Neural crest cell (in vitro differentiated cells): ENCODE measurements around the gene LCE4A. TPM values are rescaled to one million over a fixed set of nuclear protein-coding genes. Genes with fewer than 3 reads are reported as not detected.

Experiments used
- DNase-seq: peaks from one replicate; pipeline ENCODE4 v3.0.0; 2021; ENCODE audit warnings: low read depth, mixed read lengths, low spot score
- H3K27ac Mint-ChIP-seq: one replicate; pipeline ENCODE4 v1.8.0; 2021; ENCODE audit warnings: mild to moderate bottlenecking, mixed read lengths; ENCODE audit not compliant: unreplicated experiment
- H3K27me3 Mint-ChIP-seq: 2 replicates; pipeline ENCODE4 v1.8.0; 2021; ENCODE audit warnings: low read depth, mild to moderate bottlenecking, mixed read lengths
- H3K36me3 Mint-ChIP-seq: 2 replicates; pipeline ENCODE4 v1.8.0; 2021; ENCODE audit warnings: low read depth, mild to moderate bottlenecking, mixed read lengths
- H3K4me1 Mint-ChIP-seq: 2 replicates; pipeline ENCODE4 v1.8.0; 2021; ENCODE audit warnings: mixed read lengths
- H3K4me3 Mint-ChIP-seq: one replicate; pipeline ENCODE4 v1.8.0; 2021; ENCODE audit warnings: mild to moderate bottlenecking, mixed read lengths
- H3K9me3 Mint-ChIP-seq: 2 replicates; pipeline ENCODE4 v1.8.0; 2021; ENCODE audit warnings: mixed read lengths
- total RNA-seq: library from RNA; stranded (reverse); gene quantifications from 2 replicates; pipeline ENCODE4 v1.2.1, GENCODE V29; 2021
- TF ChIP-seq, protein P1 (sequence below): fragments of 200-600 bp; sonication (generic); conservative IDR thresholded peaks from 2 replicates; pipeline ENCODE4 v1.5.0; 2021; ENCODE audit warnings: antibody characterized with exemption, mild to moderate bottlenecking

Gene LCE4A
- total RNA-seq, 1 donor from 2014 or later = not detected

GRCh38 chr1:152741656-152742055 is 33.7 kb downstream of the LCE4A start:
- Mint-ChIP-seq H3K9me3 (peaks cover 33% of the 10 kb centered on the region), H3K27me3 (no peaks in the 10 kb centered on the region), H3K4me1 (no peaks in the 10 kb centered on the region), H3K27ac (no peak overlapping the region), H3K4me3 (no peak overlapping the region), H3K36me3 (no peaks in the 10 kb centered on the region)
- DNase-seq = no peak
- TF ChIP-seq, protein P1, sequence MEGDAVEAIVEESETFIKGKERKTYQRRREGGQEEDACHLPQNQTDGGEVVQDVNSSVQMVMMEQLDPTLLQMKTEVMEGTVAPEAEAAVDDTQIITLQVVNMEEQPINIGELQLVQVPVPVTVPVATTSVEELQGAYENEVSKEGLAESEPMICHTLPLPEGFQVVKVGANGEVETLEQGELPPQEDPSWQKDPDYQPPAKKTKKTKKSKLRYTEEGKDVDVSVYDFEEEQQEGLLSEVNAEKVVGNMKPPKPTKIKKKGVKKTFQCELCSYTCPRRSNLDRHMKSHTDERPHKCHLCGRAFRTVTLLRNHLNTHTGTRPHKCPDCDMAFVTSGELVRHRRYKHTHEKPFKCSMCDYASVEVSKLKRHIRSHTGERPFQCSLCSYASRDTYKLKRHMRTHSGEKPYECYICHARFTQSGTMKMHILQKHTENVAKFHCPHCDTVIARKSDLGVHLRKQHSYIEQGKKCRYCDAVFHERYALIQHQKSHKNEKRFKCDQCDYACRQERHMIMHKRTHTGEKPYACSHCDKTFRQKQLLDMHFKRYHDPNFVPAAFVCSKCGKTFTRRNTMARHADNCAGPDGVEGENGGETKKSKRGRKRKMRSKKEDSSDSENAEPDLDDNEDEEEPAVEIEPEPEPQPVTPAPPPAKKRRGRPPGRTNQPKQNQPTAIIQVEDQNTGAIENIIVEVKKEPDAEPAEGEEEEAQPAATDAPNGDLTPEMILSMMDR = no peak

DNA sequence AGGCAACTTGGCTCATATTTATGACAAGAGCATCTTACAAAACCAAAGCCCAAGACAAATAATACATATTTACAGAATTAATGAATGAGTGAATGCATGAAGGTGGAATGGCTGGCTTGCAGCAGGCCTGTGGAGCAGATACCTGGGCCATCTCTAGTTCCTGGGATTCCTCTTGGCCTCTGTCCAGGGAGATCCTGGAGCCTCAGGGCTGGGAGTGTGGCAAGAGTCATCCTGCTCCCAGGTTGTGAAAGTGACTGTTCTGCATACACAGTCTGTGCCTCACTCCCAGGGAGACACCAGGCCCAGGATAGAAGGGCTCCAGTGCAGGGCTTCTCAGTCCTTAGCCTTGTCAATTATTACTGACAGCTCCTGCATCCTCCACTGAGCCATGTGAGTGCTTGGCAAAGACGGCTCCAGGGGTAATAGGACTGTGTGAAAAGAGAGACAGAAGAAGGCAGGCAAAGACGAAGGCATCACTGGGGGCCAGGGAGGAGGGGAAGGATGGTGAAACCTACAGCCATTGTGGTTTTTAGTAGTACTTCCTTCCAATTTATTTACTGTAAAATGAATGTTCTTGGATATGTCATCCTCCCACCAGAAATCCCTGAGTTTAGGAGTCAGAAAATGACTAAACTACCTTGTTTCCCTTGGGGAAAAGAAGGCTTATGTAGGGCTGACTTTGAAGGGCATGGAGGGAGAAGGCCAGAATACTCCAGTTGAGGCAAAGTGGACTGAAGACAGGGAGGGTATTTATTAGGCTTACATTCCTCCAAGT is 35.6 kb downstream of the LCE4A start:
- Mint-ChIP-seq H3K4me1 (no peaks in the 10 kb centered on the region), H3K27me3 (no peaks in the 10 kb centered on the region), H3K27ac (no peak overlapping the region), H3K9me3 (peaks cover 33% of the 10 kb centered on the region), H3K36me3 (peaks cover 3% of the 10 kb centered on the region), H3K4me3 (no peak overlapping the region)
- TF ChIP-seq, protein P1 = no peak
- DNase-seq = no peak

DNA sequence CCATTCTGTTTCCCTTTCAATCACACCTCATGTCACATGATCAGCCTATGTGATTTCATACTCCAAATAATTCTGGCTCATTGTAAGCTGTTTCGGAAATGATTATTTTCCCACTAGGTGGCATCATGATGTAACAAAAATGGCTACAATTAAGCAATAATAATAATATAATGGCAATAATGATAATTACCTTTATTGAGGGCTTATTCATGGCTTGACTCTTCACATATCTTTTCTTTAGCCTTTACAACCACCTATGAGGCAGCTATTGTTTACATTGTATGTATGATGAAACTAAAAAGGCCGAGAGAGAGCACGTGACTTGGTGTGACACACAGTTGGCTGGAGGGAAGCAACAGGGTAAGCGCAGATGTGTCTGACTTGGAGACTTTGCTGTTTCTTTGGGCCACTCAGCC is 37.3 kb downstream of the LCE4A start:
- Mint-ChIP-seq H3K27me3 (no peaks in the 10 kb centered on the region), H3K4me1 (no peaks in the 10 kb centered on the region), H3K27ac (no peak overlapping the region), H3K4me3 (no peak overlapping the region), H3K9me3 (peaks cover 36% of the 10 kb centered on the region), H3K36me3 (peaks cover 4% of the 10 kb centered on the region)
- TF ChIP-seq, protein P1 = no peak
- DNase-seq = no peak

DNA sequence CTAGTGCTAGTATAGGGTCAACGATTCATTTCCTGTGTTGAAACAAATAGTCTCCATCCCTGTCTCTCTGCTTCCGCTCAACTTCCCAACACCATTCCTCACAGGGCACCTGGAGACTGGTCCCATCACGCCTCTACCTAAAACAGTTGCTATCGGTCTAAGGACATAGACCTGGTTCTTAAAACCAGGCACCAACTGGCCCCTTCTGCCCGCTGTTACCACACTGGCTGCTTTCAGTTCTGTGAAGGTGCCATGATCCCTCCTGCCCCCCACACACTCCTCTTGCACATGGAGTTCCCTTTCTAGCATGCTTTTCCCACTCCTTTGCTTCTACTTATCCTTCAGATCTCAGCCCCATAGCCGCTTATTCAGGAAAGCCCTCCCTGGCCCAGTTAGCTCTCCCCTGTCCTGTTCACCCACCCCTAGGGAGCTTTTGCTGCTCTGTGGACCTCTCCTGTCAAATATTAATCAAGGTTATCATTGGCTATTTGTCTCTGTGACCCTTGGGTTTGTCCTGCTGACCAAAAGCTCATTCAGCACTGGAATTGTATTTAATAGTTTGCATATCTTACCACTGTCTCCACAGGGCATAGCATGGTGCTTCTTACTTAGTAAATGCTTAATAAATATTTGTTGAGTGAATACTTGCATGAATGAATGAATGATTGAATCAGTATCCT is 37.9 kb downstream of the LCE4A start:
- Mint-ChIP-seq H3K27ac (no peak overlapping the region), H3K36me3 (peaks cover 4% of the 10 kb centered on the region), H3K9me3 (peaks cover 37% of the 10 kb centered on the region), H3K27me3 (no peaks in the 10 kb centered on the region), H3K4me3 (no peak overlapping the region), H3K4me1 (no peaks in the 10 kb centered on the region)
- TF ChIP-seq, protein P1 = no peak
- no peak for DNase-seq

DNA sequence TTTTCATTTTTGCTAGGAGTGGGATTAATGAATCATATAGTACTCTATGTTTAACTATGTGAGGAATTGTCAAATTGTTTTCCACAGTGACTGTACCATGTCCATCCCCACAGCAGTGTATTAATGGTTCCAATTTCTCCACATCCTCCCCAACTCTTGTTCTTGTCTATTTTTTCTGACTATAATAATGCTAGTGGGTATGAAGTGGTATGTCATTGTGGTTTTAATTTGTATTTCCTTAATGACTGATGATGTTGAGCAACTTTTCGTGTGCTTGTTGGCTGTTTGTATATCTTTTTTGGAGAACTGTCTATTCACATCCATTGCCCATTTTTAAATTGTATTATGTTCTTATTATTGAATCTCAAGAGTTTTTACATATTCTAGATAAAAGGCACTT is 39.9 kb downstream of the LCE4A start:
- peaks cover 32% of the 10 kb centered on the region for H3K9me3 Mint-ChIP-seq
- H3K27me3 Mint-ChIP-seq = no peaks in the 10 kb centered on the region
- TF ChIP-seq, protein P1 = no peak
- DNase-seq = no peak
- no peaks in the 10 kb centered on the region for H3K4me1 Mint-ChIP-seq
- H3K36me3 Mint-ChIP-seq = peaks cover 4% of the 10 kb centered on the region
- no peak overlapping the region for H3K4me3 Mint-ChIP-seq
- no peak overlapping the region for H3K27ac Mint-ChIP-seq
